ENCODE results near the gene CRYL1.

CRYL1 gene

GRCh38 chr13:20460761-20461160 lies 64.9 kb downstream of the CRYL1 start:
- H3K27ac ChIP-seq (replicated peaks) = no peak overlapping the region
- DNase-seq (ENCODE audit: low read depth in 1 of 2, low spot score in 1 of 2) = no peak
- TF ChIP-seq POLR2AphosphoS5 (IDR thresholded peaks at IDR 0.05; ENCODE audit: low read depth) = no peak
- no peaks in the 10 kb centered on the region for H3K27me3 ChIP-seq (ENCODE audit: insufficient read depth, poor library complexity, severe bottlenecking)
- no peak overlapping the region for H3K4me3 ChIP-seq (replicated peaks; ENCODE audit: insufficient read depth, low read length)

- DNase-seq (ENCODE audit: low read depth in 1 of 2, low spot score in 1 of 2) = no peak
- H3K4me3 ChIP-seq (replicated peaks; ENCODE audit: insufficient read depth, low read length) = no peak overlapping the region
- H3K27me3 ChIP-seq (ENCODE audit: insufficient read depth, poor library complexity, severe bottlenecking) = no peaks in the 10 kb centered on the region
- H3K27ac ChIP-seq (replicated peaks) = no peak overlapping the region
- TF ChIP-seq CTCF (IDR thresholded peaks at IDR 0.05; ENCODE audit: insufficient read depth, low read length) (no peak), POLR2AphosphoS5 (IDR thresholded peaks at IDR 0.05; ENCODE audit: low read depth) (no peak), REST (IDR thresholded peaks at IDR 0.05; ENCODE audit: insufficient replicate concordance, low read depth) (no peak), SPI1 (IDR thresholded peaks at IDR 0.05; ENCODE audit: borderline replicate concordance, low read depth) (no peak), GABPA (IDR thresholded peaks at IDR 0.05; ENCODE audit: low read depth) (no peak)
Observed at GRCh38 chr13:20457670-20458069, 68.0 kb downstream of the CRYL1 start.

- no peak for TF ChIP-seq CTCF (IDR thresholded peaks at IDR 0.05; ENCODE audit: insufficient read depth, low read length)
- TF ChIP-seq SPI1 (IDR thresholded peaks at IDR 0.05; ENCODE audit: borderline replicate concordance, low read depth) = no peak
- no peak for TF ChIP-seq REST (IDR thresholded peaks at IDR 0.05; ENCODE audit: insufficient replicate concordance, low read depth)
- TF ChIP-seq GABPA (IDR thresholded peaks at IDR 0.05; ENCODE audit: low read depth) = no peak
- no peak for TF ChIP-seq POLR2AphosphoS5 (IDR thresholded peaks at IDR 0.05; ENCODE audit: low read depth)
- no peak overlapping the region for H3K4me3 ChIP-seq (replicated peaks; ENCODE audit: insufficient read depth, low read length)
- H3K27ac ChIP-seq (replicated peaks) = no peak overlapping the region
- no peaks in the 10 kb centered on the region for H3K27me3 ChIP-seq (ENCODE audit: insufficient read depth, poor library complexity, severe bottlenecking)
- no peak for DNase-seq (ENCODE audit: low read depth in 1 of 2, low spot score in 1 of 2)
Observed at GRCh38 chr13:20456737-20457136, 68.9 kb downstream of the CRYL1 start.

- TF ChIP-seq CTCF (IDR thresholded peaks at IDR 0.05; ENCODE audit: insufficient read depth, low read length) (no peak), SPI1 (IDR thresholded peaks at IDR 0.05; ENCODE audit: borderline replicate concordance, low read depth) (no peak), REST (IDR thresholded peaks at IDR 0.05; ENCODE audit: insufficient replicate concordance, low read depth) (no peak), POLR2AphosphoS5 (IDR thresholded peaks at IDR 0.05; ENCODE audit: low read depth) (no peak), GABPA (IDR thresholded peaks at IDR 0.05; ENCODE audit: low read depth) (no peak)
Observed at GRCh38 chr13:20451397-20451796, 74.3 kb downstream of the CRYL1 start.

More at GRCh38 chr13:20451397-20451796, 74.3 kb downstream of the CRYL1 start:
- Histone ChIP-seq H3K4me3 (replicated peaks; ENCODE audit: insufficient read depth, low read length) (no peak overlapping the region), H3K27ac (replicated peaks) (no peak overlapping the region), H3K27me3 (ENCODE audit: insufficient read depth, poor library complexity, severe bottlenecking) (no peaks in the 10 kb centered on the region)
- no peak for DNase-seq (ENCODE audit: low read depth in 1 of 2, low spot score in 1 of 2)
